ENCODE measurements around the gene TMSB4X.

GRCh38 chrX:12987900-12988594, 13.1 kb downstream of the TMSB4X start:
- TF ChIP-seq CTCF (IDR thresholded peaks at IDR 0.05) (no peak), EP300 (IDR thresholded peaks at IDR 0.05) (no peak)
